Coronary artery (tissue), 2 donors: ENCODE data around the gene DMKN.

Experiments used
- DNase-seq: peaks from one replicate; pipeline ENCODE4 v3.0.0-alpha.2; 2017; ENCODE audit warnings: low spot score
- H3K27ac ChIP-seq, 2 donors: fragments of 200-600 bp; sonication (generic); one replicate each; pipeline ENCODE4 v1.5.1; 2016 to 2019
- H3K4me3 ChIP-seq: fragments of 200-600 bp; sonication (generic); 2 replicates; pipeline ENCODE4 v1.5.1; 2016; ENCODE audit warnings: mild to moderate bottlenecking, moderate library complexity
- CTCF ChIP-seq: fragments of 200-600 bp; sonication (generic); IDR thresholded peaks from one replicate; pipeline ENCODE4 v1.5.1; 2019; ENCODE audit warnings: antibody characterized with exemption

Gene DMKN

GRCh38 chr19:35506011-35506410, 7.4 kb downstream of the DMKN start:
- TF ChIP-seq CTCF = no peak
- H3K4me3 ChIP-seq = no peak overlapping the region
- no peak overlapping the region for H3K27ac ChIP-seq
- DNase-seq = no peak

GRCh38 chr19:35502751-35503150, 10.7 kb downstream of the DMKN start:
- Histone ChIP-seq H3K27ac (no peak overlapping the region), H3K4me3 (no peak overlapping the region)
- no peak for DNase-seq
- no peak for TF ChIP-seq CTCF

GRCh38 chr19:35501684-35502083, 11.8 kb downstream of the DMKN start:
- Histone ChIP-seq H3K4me3 (no peak overlapping the region), H3K27ac (no peak overlapping the region)
- no peak for DNase-seq
- TF ChIP-seq CTCF = no peak

GRCh38 chr19:35500611-35501010, 12.8 kb downstream of the DMKN start:
- DNase-seq = no peak
- no peak overlapping the region for H3K27ac ChIP-seq
- H3K4me3 ChIP-seq = no peak overlapping the region
- no peak for TF ChIP-seq CTCF

- no peak for TF ChIP-seq CTCF
- Histone ChIP-seq H3K27ac (no peak overlapping the region), H3K4me3 (no peak overlapping the region)
- DNase-seq = no peak
Observed at GRCh38 chr19:35498984-35499527, 14.4 kb downstream of the DMKN start.

- no peak for TF ChIP-seq CTCF
- no peak overlapping the region for H3K4me3 ChIP-seq
- H3K27ac ChIP-seq = no peak overlapping the region
- DNase-seq = no peak
Observed at GRCh38 chr19:35498220-35498619, 15.2 kb downstream of the DMKN start.

- TF ChIP-seq CTCF = no peak
- DNase-seq = no peak
- H3K27ac ChIP-seq = no peak overlapping the region
- no peak overlapping the region for H3K4me3 ChIP-seq
Observed at GRCh38 chr19:35497406-35497805, 16.0 kb downstream of the DMKN start.
